ENCODE data around the gene CD93.

The CD93 gene

GRCh38 chr20:23032750-23033078 lies 53.4 kb downstream of the CD93 start:
- Histone ChIP-seq H3K4me2 (peak overlapping the region; percentile 83), H3K4me1 (peaks cover 24% of the 10 kb centered on the region), H3K4me3 (no peak overlapping the region), H3K27ac (peak overlapping the region; percentile 61; the same call in 1 of the 2 replicates), H3K9ac (peak overlapping the region; percentile 56; the same call in 1 of the 2 replicates), H3K9me3 (peaks cover 13% of the 10 kb centered on the region), H4K20me1 (no peaks in the 10 kb centered on the region), H3K27me3 (no peaks in the 10 kb centered on the region), H3K36me3 (no peaks in the 10 kb centered on the region)
- TF ChIP-seq Cebpa-rat (IDR thresholded peaks at IDR 0.05), result no peak

DNA sequence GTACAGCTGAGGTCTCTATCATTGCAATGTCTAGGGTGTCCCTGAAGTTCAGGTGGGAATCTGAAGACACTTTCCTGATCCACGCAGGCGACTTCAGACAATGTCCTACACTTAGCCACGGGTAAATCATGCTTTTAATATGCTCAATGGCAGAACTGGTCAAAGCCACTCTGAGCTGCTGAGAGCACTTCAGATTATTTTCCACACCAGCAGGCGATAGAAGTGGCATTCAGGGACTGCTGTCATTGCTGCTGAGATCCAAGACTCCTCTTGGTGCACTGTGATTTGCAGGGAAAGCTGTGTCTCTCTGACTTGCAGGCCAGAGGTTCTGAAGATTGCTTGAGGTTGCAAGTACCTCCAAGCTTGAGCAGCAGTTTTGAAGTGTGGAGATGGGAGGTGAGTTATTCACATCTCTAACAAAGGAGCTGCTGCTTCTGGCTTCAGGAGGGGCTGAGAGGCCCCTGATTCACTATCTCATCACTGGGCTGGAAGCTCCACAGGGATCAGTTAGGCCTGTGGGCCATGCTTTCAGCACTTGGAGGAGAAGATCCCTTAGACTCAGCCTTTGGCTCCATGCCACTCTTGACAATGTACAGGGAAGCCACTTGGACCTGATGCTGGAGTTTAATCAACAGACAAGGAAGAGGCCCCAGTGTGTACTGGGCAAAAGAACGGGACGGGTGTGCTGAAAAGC lies 53.9 kb downstream of the CD93 start:
- peak overlapping the region; percentile 56; the same call in 1 of the 2 replicates for H3K9ac ChIP-seq
- no peaks in the 10 kb centered on the region for H3K27me3 ChIP-seq
- no peaks in the 10 kb centered on the region for H3K36me3 ChIP-seq
- peaks cover 13% of the 10 kb centered on the region for H3K9me3 ChIP-seq
- H3K4me3 ChIP-seq, result no peak overlapping the region
- H4K20me1 ChIP-seq, result no peaks in the 10 kb centered on the region
- peaks cover 24% of the 10 kb centered on the region for H3K4me1 ChIP-seq
- H3K27ac ChIP-seq, result peak overlapping the region; percentile 61; the same call in 1 of the 2 replicates
- H3K4me2 ChIP-seq, result peak overlapping the region; percentile 83
- no peak for TF ChIP-seq Cebpa-rat (IDR thresholded peaks at IDR 0.05)

DNA sequence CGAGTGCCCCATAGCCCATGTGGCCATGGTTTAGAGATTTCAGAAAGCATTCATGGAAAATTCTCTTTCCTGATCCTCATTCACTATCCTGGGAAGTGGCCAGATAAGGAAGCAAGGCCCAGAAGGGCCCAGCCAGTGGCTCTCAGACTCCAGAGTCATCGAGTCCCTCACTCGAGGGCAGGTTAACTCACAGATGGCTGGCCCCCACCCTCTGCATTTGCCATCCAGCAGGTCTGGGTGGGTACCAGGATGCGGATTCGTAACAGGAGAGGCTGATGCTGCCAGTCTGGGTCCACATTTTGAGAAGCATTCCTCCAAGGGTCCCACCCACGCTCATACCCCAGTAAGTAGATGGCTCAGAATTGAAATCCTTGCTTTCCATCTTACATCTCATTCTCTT lies 54.8 kb downstream of the CD93 start:
- no peak overlapping the region for H3K4me2 ChIP-seq
- no peaks in the 10 kb centered on the region for H4K20me1 ChIP-seq
- peaks cover 13% of the 10 kb centered on the region for H3K9me3 ChIP-seq
- no peak overlapping the region for H3K9ac ChIP-seq
- no peak for TF ChIP-seq Cebpa-rat (IDR thresholded peaks at IDR 0.05)
- H3K27ac ChIP-seq, result no peak overlapping the region
- no peaks in the 10 kb centered on the region for H3K27me3 ChIP-seq
- peaks cover 17% of the 10 kb centered on the region for H3K4me1 ChIP-seq
- H3K4me3 ChIP-seq, result no peak overlapping the region
- no peaks in the 10 kb centered on the region for H3K36me3 ChIP-seq
